Measurements from ENCODE around the gene ADAMTS16. TPM values are rescaled to one million over a fixed set of nuclear protein-coding genes. Genes with fewer than 3 reads are reported as not detected.

The ADAMTS16 gene
- polyA plus RNA-seq, 4 donors = 67.0 to 76.8 (median 72.6) TPM

GRCh38 chr5:5276951-5277517 is 136.9 kb downstream of the ADAMTS16 start:
- no peak for DNase-seq (ENCODE audit: low read depth in 4 of 4, low spot score in 2 of 4)

- DNase-seq (ENCODE audit: low read depth in 4 of 4, low spot score in 2 of 4) = no peak
These were observed 138.2 kb downstream of the ADAMTS16 start for GRCh38 chr5:5278201-5278814.

GRCh38 chr5:5278815-5279381 is 138.8 kb downstream of the ADAMTS16 start:
- no peak for DNase-seq (ENCODE audit: low read depth in 4 of 4, low spot score in 2 of 4)

GRCh38 chr5:5285906-5286305 is 145.8 kb downstream of the ADAMTS16 start:
- no peak for DNase-seq (ENCODE audit: low read depth in 4 of 4, low spot score in 2 of 4)

GRCh38 chr5:5287419-5287818 is 147.3 kb downstream of the ADAMTS16 start:
- DNase-seq (ENCODE audit: low read depth in 4 of 4, low spot score in 2 of 4) = no peak

- no peak for DNase-seq (ENCODE audit: low read depth in 4 of 4, low spot score in 2 of 4)
These were observed 148.1 kb downstream of the ADAMTS16 start for GRCh38 chr5:5288201-5288600.

- DNase-seq (ENCODE audit: low read depth in 4 of 4, low spot score in 2 of 4) = no peak
These were observed 149.4 kb downstream of the ADAMTS16 start for GRCh38 chr5:5289537-5289936.

GRCh38 chr5:5290674-5291334 is 150.7 kb downstream of the ADAMTS16 start:
- DNase-seq (ENCODE audit: low read depth in 4 of 4, low spot score in 2 of 4) = no peak

- no peak for DNase-seq (ENCODE audit: low read depth in 4 of 4, low spot score in 2 of 4)
These were observed 151.2 kb downstream of the ADAMTS16 start for GRCh38 chr5:5291357-5291756.

GRCh38 chr5:5293029-5293428 is 152.9 kb downstream of the ADAMTS16 start:
- no peak for DNase-seq (ENCODE audit: low read depth in 4 of 4, low spot score in 2 of 4)

GRCh38 chr5:5294429-5294828 is 154.3 kb downstream of the ADAMTS16 start:
- no peak for DNase-seq (ENCODE audit: low read depth in 4 of 4, low spot score in 2 of 4)

GRCh38 chr5:5295351-5295750 is 155.2 kb downstream of the ADAMTS16 start:
- no peak for DNase-seq (ENCODE audit: low read depth in 4 of 4, low spot score in 2 of 4)

GRCh38 chr5:5296051-5296450 is 155.9 kb downstream of the ADAMTS16 start:
- DNase-seq (ENCODE audit: low read depth in 4 of 4, low spot score in 2 of 4) = no peak

- no peak for DNase-seq (ENCODE audit: low read depth in 4 of 4, low spot score in 2 of 4)
These were observed 157.4 kb downstream of the ADAMTS16 start for GRCh38 chr5:5297432-5298067.

- DNase-seq (ENCODE audit: low read depth in 4 of 4, low spot score in 2 of 4) = no peak
These were observed 158.0 kb downstream of the ADAMTS16 start for GRCh38 chr5:5298068-5298633.

- no peak for DNase-seq (ENCODE audit: low read depth in 4 of 4, low spot score in 2 of 4)
These were observed 158.9 kb downstream of the ADAMTS16 start for GRCh38 chr5:5298841-5299541.

GRCh38 chr5:5301176-5301575 is 161.0 kb downstream of the ADAMTS16 start:
- no peak for DNase-seq (ENCODE audit: low read depth in 4 of 4, low spot score in 2 of 4)

GRCh38 chr5:5302201-5302600 is 162.1 kb downstream of the ADAMTS16 start:
- no peak for DNase-seq (ENCODE audit: low read depth in 4 of 4, low spot score in 2 of 4)

GRCh38 chr5:5303242-5303641 is 163.1 kb downstream of the ADAMTS16 start:
- no peak for DNase-seq (ENCODE audit: low read depth in 4 of 4, low spot score in 2 of 4)

GRCh38 chr5:5304361-5305020 is 164.4 kb downstream of the ADAMTS16 start:
- no peak for DNase-seq (ENCODE audit: low read depth in 4 of 4, low spot score in 2 of 4)

Measured in left renal cortex interstitium (tissue), 4 donors.